Measurements from ENCODE around the gene CARMIL1.

GRCh38 chr6:25366903-25367545, 87.8 kb downstream of the CARMIL1 start:
- TF ChIP-seq CTCF (IDR thresholded peaks at IDR 0.05) (no peak), POLR2A (IDR thresholded peaks at IDR 0.05) (no peak)
